NCI-H446 treated with DMSO at 0.1 percent for 48 hours (cell line): ENCODE measurements around the gene EFS.
"Not testable (repeated sequence)": the region's sequence is repeated elsewhere in the genome, so short reads cannot be mapped to it uniquely, and the experiment has no call there.

ENCODE experiments used
- DNase-seq: peaks from one replicate; lab custom pipeline; 2025; lab: John Stamatoyannopoulos, UW

EFS gene

DNA sequence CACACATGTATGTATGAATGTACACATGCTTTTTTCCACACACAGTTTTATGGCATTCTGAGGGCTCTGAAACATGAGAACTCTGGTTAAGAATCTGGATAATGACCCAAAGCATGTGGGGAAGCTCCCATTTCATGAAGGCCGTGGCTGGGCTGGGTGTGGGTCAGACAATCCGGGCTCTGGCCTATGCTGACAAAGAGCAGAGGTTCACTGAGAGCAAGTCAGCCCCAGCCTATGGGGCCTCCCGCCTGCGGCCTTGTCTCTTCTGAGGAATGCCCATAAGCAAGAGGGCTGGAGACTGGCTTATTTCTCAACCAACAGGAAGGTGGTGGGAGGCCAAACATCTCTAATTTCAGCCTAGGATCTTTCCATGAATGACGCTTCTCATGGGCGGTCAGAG lies 34.6 kb upstream of the EFS start:
- no peak for DNase-seq

DNA sequence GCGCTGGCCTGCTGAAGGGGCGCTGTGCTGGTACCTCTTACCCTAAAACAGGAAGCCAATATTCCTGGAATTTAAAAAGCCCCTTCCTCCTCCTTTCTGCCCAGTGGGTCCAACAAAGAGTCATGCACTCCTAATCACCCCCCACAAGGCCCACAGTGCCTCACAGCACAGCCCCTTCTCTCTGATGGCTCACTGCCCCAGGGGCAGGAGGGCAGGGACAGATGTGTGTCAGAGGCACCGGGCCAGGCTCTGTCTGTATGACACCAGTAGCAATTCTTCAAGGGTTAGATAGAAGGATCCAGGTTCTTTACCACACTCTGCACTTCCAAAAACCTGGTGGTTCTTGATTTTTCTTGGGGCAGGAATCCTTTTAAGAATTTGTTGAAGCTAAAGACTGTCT lies 34.2 kb upstream of the EFS start:
- DNase-seq, result no peak

DNA sequence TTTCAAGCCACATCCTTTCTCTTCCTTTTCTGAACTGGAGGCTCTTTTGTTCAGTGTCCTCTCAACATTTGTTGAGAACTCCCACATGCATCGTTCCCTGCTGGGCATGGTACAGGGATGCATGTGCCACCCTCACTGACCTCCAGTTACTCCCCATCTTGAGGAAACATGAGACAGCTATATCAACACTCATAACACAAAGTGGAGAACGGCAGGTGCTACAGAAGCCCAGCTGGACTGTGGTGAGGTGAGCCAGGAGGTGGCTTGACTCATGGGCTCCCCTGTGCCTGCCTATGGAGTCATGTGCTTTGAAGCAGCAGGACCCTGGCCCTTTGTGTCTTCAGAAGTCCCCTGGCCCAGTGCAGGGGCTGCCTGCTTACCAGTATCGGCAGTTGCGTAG lies 33.4 kb upstream of the EFS start:
- no peak for DNase-seq

DNA sequence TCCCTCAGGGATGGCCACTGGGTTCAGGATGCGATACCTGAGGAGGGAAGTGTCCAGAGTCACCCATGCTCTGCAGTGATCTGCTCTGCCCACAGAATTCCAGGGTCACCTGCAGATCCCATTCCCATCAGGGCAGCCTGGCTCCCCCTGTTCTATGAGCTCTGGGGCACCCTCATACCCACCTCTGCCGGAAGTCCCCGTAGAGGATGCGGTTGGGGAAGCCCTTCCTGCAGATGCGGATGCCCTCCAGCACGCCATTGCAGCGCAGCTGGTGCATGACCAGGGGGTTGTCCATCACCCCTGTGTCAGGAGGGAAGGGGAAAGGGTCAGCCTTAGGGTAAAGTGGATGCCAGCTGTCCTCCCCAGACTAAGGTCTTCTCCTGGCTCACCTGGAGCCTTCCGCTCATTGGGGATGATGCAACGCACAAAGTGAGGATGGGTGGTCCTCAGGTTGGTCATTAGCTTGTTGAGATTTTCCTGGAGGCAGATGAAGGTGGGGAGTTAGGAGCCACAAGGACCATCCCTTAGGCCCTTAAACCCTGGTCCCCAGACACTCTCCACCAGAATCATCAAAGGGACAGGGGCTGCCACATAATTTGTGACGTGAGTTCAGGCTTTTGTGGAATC lies 31.9 kb upstream of the EFS start:
- DNase-seq, result no peak

DNA sequence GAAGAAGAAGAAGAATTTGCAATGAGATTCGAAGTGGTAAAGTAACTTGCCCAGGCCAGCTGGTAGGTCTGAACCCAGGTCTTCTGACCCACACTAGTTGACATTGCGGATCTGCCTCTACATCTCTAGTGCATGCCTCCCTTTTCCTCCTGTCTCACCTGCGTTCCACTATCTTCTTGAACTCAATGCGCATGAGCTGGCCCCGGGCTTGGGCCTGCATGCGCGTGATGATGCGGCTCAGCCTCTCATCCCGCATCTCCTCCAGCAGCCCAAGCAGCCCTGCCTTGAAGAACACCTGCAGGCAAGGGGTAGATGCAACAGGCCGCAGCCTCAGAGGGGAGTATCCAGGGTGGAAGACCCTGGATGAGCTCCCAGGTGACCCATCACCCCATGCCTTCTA lies 31.2 kb upstream of the EFS start:
- DNase-seq, result no peak

DNA sequence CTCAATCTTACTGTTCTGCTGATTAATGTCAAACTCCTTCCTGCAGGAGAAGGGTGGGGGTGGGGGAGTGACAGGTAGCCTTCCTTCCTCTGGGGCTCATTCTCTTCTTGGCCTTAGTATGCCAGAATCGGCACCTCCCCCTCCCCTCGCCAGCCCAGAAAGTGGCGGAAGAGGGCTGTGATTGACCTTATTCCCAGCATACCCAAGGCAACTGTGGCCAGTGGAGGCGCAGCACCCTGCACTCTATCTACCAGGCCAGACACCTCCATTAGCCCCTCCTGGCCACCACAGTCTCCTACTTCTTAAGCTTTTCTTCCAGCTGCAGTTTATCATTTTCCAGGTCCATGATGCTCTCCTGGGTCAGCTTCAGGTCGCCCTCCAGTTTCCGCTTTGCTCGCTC lies 27.6 kb upstream of the EFS start:
- DNase-seq, result no peak

DNA sequence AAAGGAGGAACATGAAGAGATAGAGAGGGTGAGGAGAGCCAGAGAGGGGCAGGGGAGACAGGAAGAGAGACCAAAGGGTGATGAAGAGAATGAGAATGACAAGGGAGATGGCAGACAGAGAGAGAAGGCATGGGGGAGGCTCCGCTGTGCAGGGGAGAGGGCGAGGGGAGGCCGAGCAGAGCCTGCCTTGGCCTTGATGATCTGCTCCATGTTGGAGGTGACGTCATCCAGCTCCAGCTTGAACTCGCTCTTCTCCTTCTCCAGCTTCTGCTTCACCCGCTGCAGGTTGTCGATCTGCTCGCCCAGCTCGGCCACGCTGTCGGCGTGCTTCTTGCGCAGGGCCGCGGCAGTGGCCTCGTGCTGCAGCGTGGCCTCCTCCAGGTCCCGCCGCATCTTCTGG lies 24.9 kb upstream of the EFS start:
- DNase-seq, result not testable (repeated sequence)

DNA sequence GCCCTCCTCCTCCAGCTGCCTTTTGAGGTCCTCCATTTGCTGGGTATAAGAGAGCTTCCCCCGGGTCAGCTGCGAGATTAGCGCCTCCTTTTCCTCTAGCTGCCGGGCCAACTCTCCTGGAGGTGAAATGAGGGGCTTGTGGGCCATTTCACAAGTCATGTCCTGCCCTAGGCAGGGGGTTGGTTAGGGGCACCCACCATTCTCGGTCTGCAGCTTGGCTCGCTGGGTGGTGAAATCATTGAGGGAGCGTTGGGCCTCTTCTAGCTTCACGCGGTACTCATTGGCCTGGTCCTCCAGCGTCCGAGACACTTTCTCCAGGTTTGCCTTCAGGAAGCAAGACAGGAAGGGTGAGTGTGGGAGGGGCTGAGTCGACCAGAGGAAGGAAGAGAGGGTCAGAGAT lies 24.4 kb upstream of the EFS start:
- no peak for DNase-seq

DNA sequence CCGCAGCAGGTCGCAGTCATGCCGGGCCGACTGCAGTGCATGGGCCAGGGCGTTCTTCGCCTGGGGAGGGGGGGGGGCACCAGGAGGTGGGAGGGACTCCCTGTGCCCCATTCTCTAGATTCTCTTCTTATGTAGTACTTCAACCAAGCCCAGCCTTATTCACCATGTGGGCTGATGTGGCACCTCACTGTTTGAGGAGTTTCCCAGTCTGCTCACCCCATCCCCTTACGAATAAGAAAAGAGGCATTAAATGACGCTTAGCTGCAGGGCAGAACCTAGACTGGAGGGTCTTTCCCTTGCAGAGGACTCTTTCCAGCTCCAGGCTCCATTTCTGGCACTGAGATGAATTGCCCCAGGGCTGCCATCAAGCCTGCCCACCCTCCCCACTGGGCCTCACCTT lies 24.0 kb upstream of the EFS start:
- no peak for DNase-seq

DNA sequence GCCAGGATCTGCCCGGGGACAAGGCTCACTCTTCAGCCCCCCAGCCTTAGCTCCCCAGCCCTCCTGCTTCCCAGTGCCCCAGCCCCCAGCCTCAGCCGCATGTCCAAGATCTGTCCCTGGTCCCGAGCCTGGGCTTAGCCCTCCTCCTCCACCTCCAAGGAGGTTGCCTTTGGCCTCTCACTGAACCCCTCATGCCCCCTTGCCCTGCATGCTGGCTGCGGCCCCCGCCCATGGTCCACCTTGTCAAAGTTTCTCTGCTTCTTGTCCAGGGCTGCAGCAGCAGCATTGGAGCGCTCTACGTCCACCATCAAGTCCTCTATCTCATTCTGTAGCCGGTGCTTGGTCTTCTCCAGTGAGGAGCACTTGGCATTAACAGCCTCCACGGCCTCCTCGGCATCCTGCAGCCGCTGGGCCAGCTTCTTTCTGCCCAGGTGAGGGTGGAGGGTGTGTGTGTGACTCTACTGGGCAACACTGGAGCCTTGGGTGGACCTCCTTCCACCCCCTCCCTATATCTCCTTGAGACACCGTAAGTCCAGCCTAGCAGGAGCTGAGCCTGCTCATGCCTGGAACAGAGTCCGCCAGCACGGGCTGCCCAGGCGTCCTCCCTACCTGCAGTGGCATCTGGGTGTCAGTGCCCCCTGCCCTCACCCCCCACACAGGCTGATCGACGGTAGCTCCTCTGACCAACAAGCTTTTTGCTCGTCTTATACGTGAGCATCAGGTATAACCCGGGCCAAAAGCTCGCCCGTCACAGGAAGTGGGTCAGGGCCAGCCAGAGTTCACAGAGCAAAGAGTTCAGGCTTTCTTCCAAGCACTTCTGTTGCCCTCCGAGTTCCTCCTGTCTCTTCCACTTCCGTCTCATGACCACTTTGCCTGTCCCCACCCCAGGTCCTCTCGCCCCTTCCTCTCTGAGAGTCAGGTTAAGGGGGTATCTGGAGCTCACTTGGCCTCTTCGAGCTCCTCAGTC lies 23.2 kb upstream of the EFS start:
- DNase-seq, result no peak

DNA sequence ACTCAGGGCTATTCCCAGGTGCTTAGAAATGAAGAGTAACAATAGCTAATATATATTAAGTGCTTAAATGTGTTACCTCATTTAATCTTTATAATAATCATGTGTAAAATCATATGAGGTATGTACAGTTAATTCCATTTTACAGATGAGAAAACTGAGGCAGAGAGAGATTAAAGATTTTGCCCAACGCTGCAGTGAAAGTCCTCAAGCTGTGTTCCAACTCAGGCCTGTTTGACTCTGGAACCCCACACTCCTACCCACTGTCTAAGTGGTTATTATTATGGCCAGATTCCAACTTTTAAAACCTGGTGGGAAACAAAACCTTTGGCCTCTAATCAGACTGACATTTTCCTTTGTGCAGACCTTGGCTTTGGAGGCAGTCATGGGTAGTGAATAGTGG lies 22.0 kb upstream of the EFS start:
- DNase-seq, result no peak

DNA sequence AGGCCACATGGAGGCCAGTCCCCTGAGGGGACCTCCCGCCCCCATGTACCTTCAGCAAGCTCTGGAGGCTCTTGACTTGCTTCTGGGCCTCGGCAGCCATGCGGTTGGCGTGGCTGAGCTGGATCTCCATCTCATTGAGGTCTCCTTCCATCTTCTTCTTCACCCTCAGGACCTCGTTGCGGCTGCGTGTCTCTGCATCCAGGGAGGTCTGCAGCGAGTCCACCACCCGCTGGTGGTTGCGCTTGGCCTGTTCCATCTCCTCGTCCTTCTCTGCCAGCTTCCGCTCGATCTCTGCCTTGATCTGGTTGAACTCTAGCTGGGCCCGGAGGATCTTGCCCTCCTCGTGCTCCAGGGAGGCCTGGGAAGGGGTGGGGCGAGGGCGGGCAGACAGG lies 21.3 kb upstream of the EFS start:
- not testable (repeated sequence) for DNase-seq

DNA sequence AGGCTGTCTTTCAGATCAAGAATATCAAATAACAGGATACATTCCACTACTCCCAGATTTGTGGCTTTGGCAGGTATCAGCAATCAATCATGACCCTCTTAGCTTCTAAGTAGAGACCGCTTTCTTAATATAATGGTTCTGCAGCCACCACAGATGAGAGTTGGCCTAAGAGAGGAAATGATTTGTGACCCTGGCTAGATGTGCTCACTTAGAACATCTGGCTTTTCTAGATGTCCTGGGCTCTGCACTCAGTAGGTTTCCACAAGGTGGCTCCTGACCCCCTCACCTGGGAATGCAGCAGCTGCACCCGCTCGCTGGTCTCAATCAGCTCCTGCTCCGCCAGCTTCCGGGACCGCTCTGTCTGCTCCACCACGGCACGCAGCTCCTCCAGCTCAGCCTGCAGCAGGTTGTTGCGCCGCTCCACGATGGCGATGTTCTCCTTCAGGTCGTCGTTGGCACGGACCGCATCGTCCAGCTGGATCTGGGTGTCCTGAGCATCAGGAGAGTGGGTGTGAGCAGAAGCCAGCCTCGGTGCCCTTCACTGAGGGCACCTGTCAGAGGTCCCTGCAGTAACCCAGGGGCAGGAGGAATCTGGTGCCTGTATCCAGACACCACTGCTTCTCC lies 20.8 kb upstream of the EFS start:
- DNase-seq, result no peak

DNA sequence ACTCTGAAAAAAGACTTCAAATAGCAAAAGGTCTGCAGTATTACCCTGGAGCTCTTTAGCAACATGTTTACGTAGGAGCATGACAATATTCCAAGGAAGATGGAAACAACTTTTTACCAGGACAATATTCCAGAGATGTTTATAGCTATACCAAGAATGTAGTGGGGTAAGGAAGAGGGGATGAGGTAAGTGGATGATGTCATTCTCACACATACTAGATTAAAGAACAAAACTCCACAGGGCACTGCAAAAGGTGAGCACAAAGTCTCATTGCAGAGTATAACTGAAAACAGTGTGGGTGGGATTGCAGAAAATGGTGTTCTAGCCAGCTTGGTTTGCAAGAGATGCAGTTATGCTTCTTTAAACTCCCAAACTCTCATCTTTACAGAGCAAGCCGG lies 20.3 kb upstream of the EFS start:
- no peak for DNase-seq

DNA sequence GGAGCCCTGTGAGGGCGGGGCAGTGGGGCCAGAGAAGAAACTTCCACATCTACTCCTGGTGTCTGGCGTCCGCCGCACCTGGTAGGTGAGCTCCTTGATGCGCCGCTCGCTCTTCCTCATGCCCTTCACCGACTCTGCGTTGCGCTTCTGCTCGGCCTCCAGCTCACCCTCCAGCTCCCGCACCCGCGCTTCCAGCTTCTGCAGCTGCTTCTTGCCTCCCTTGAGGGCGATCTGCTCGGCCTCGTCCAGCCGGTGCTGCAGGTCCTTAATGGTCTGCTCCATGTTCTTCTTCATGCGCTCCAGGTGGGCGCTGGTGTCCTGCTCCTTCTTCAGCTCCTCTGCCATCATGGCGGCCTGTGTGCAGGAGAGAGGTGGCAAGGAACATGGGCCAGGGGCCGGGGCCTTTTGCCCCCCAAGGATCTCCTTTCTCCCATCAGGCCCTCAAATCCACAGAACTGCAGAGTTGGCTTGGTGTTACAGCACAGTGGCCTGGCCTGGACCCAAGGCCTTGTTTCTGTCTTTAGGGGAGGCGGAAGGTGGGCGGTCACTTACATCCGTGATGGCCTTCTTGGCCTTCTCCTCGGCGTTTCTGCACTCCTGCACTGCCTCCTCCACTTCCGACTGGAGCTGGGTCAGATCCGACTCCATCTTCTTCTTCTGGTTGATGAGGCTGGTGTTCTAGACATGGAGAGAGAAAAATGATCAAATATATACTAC lies 19.6 kb upstream of the EFS start:
- DNase-seq, result no peak

DNA sequence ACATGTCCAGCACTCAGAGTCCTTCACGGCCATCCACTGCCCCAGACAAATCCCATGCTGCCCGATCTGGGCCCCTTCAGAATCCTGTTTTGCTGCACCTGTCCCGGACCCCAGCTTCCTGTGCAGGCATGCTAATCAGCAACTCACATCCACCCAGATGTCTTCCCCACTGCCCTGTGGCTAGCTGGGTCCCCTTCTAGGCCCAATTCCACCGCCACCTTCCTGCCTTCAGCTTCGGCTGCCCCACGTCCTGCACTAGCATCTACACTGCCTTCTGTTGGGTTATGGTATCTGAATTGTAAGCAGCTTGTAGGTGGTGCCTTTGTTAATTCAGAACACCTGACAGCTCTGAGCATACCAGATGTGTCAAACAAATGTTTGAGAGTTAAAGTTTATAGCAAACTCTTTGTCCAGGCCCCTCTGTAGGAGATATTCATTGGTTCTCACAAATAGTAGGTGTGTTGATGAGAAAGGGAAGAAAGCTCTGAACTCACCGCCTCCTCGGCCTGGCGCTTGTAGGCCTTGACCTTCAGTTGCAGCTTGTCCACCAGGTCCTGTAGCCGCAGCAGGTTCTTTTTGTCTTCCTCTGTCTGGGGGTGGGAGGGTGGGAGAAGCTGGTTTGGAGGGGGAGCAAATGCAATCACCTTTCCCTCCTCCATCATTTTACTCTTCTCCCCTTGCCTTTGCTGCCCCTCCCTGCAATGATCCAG lies 17.9 kb upstream of the EFS start:
- no peak for DNase-seq

DNA sequence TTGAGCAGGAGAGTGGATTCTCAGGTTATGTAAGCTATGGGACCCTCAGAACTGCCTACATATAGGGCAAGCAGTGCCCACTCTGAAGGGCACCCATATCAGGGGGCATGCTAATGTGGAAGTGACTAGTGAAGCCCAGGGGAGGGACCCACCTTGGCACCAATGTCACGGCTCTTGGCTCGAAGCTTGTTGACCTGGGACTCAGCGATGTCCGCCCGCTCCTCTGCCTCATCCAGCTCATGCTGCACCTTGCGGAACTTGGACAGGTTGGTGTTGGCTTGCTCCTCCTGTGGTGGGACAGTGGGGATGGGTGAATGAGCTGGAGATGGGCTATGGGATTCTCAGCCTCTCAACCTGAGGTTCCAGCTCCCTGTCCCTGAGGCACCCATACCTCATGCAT lies 17.3 kb upstream of the EFS start:
- DNase-seq, result no peak

DNA sequence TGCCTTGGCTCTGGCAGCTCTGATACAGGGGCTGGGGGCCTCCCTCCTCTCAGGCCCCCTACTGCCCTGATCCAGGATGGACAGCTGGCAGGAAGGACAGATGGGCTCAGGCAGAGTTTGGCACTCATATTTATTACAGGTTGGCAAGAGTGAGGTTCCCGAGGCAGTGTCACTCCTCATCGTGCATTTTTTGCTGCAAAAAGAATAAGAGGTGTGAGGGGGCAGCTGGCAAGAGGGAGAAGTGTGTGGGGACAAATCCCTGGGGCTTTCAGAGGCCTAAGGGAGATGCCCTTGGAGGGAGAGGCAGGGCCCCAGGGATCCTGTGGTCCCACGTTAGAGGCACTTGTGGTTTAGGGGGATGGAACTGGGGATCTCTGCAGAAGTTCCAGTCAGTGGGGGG lies 16.9 kb upstream of the EFS start:
- peak; percentile 97 for DNase-seq

DNA sequence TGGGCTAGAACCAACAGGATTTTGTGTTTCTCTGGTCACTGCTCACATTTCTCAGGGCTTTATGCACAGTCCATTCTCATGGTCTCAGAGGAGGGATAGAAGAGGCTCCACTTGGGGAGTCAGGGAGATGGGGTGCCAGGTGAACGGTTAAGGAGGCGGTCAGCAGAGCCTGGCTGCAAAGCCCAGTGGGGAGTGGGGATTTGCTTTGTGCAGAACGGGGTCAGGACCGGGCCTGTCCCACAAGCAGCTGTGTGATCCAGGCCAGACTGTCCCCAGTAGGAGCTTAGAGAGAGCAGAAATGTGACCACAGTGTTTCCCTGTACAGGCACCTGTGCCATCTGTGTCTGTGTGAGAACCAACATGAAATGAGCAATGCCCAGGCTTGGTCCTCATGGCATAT lies 16.0 kb upstream of the EFS start:
- DNase-seq, result no peak

DNA sequence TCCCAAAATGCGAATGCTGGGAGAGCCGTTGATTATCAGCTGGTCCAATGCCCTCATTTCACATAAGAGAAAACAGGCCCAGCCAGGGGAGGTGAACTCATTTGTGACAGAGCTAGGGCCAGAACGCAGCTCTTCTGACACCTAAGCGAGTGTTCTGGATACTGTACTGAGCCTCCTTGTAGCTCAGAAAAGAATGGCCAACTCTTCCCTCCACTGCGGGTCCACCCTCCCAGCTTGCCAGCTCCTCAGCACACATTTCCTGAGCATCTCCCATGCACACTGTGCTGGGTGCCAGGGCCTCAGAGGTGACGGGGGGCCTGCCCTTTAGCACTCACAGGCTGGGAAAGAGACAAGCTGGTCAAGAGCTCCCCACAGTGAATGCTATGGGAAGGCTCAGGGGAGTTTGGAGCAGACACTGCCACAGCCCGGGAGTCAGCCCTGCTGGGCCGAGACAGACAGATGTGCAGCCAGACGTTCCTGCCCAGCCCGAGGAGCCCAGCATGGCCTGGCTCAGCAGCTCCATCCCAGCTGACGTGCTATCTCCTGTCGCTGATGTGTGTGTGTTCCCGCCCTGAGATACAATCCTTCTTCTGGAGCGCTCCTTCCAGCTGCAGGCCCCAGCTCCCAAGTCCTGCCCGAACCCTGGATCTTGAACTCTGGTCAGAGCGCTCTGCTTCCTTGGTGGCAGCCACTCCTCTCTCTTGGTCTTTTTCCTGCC lies 15.4 kb upstream of the EFS start:
- DNase-seq, result no peak
